GM21576 (cell line): ENCODE results near the gene BBS9.
"Not testable (repeated sequence)": the region's sequence is repeated elsewhere in the genome, so short reads cannot be mapped to it uniquely, and the experiment has no call there.

Source experiments
- ATAC-seq: cut with Tn5 transposase; IDR thresholded peaks from one replicate; pipeline ENCODE4 v1.9.1; 2021; ENCODE audit warnings: mild to moderate bottlenecking, moderate library complexity; ENCODE audit not compliant: unreplicated experiment

The BBS9 gene

GRCh38 chr7:33477719-33478480 is 348.5 kb downstream of the BBS9 start:
- ATAC-seq = no peak

GRCh38 chr7:33484476-33484875 is 355.1 kb downstream of the BBS9 start:
- not testable (repeated sequence) for ATAC-seq

GRCh38 chr7:33485747-33486493 is 356.6 kb downstream of the BBS9 start:
- ATAC-seq = no peak

GRCh38 chr7:33486633-33487032 is 357.3 kb downstream of the BBS9 start:
- ATAC-seq = no peak

GRCh38 chr7:33487998-33488682 is 358.8 kb downstream of the BBS9 start:
- ATAC-seq = peak; percentile 84

- ATAC-seq = no peak
Measured at GRCh38 chr7:33494474-33494873, 365.1 kb downstream of the BBS9 start.

GRCh38 chr7:33495207-33495606 is 365.8 kb downstream of the BBS9 start:
- ATAC-seq = no peak

GRCh38 chr7:33497051-33497450 is 367.7 kb downstream of the BBS9 start:
- ATAC-seq = no peak

GRCh38 chr7:33500703-33501701 is 371.6 kb downstream of the BBS9 start:
- ATAC-seq = no peak

- ATAC-seq = no peak
Measured at GRCh38 chr7:33503014-33503413, 373.6 kb downstream of the BBS9 start.

- no peak for ATAC-seq
Measured at GRCh38 chr7:33503736-33504135, 374.4 kb downstream of the BBS9 start.

GRCh38 chr7:33504266-33504665 is 374.9 kb downstream of the BBS9 start:
- ATAC-seq = no peak

- no peak for ATAC-seq
Measured at GRCh38 chr7:33509206-33509605, 379.8 kb downstream of the BBS9 start.

- no peak for ATAC-seq
Measured at GRCh38 chr7:33511778-33512177, 382.4 kb downstream of the BBS9 start.

GRCh38 chr7:33516568-33516967 is 387.2 kb downstream of the BBS9 start:
- no peak for ATAC-seq

GRCh38 chr7:33517191-33517590 is 387.8 kb downstream of the BBS9 start:
- no peak for ATAC-seq

GRCh38 chr7:33527008-33527407 is 397.6 kb downstream of the BBS9 start:
- ATAC-seq = not testable (repeated sequence)

- not testable (repeated sequence) for ATAC-seq
Measured at GRCh38 chr7:33527613-33528012, 398.2 kb downstream of the BBS9 start.

GRCh38 chr7:33529070-33529469 is 399.7 kb downstream of the BBS9 start:
- ATAC-seq = no peak

- no peak for ATAC-seq
Measured at GRCh38 chr7:33530664-33531063, 401.3 kb downstream of the BBS9 start.
